ENCODE measurements around the gene NACC1.
A peak's percentile ranks its signal among the peaks of the same experiment; 100 is the strongest.

NACC1 gene

DNA sequence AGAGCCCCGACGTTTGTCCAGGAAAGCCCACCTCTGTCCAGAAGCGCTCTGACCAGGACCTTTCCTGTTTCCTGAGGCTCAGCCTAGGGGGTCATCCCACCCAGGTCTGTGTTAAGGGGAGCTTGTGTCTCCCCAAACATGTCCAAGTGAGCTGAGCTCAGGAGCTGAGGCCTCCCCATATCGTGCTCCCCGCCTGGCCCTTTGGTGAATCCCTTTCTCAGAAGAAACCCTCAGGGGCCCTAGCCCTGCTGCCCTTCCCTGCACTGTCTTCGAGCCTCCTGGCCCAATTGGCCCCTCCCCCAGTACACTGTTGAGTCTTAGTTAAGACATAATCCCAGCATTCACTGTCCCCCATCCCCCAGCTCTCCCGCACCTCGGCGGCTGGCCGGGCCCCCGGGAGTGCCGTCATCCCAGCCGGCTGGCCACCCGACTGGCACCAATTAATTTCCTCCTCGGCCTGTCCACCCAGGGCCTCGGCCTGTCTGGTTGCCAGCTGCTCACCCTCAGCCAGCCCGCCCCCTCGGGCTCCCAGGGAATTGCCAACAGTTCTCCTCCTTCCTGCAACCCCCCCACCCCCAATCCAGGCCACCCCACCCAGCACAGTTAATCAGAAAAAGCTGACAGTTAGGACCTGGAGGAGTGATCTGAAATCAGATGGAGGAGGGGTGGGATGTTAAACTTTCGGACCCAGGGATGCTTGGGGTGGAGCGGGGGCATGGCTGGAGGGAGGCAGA, 45.7 kb downstream of the NACC1 start:
- Histone ChIP-seq H3K9me3 (ENCODE audit: control insufficient read depth, insufficient read depth, low read depth, low read length) (no peaks in the 10 kb centered on the region), H3K27ac (ENCODE audit: extremely low read depth, low read depth, low read length) (peak overlapping the region; percentile 72), H3K4me1 (ENCODE audit: control insufficient read depth, insufficient read depth, low read length) (peaks cover 17% of the 10 kb centered on the region), H3K4me3 (ENCODE audit: low read depth, low read length) (peak overlapping the region; percentile 0), H3K36me3 (ENCODE audit: control insufficient read depth in 2 of 2, insufficient read depth in 1 of 2, low read length in 2 of 2) (no peaks in the 10 kb centered on the region)
- CTCF ChIA-PET: interaction anchor here (0.8 to 1.7 kb wide), 3 partner anchors 12 to 70 kb away, joined by 3 to 5 read pairs (median 3); no protein-coding TSS in a partner anchor
- POLR2A ChIA-PET: interaction anchor here (0.6 to 6.3 kb wide), 12 partner anchors 9 to 676 kb away, joined by 3 to 89 read pairs (median 5); partner anchors contain the start of genes CALR, IER2 and STX10
- TF ChIP-seq ZNF707 (tag by site-specific recombination; IDR thresholded peaks at IDR 0.05): no peak
- no peak for TF ChIP-seq ZNF138 (tag by site-specific recombination; IDR thresholded peaks at IDR 0.05; ENCODE audit: borderline replicate concordance)
- no peak for TF ChIP-seq KLF1 (tag by site-specific recombination; IDR thresholded peaks at IDR 0.05)
- TF ChIP-seq, protein P1, sequence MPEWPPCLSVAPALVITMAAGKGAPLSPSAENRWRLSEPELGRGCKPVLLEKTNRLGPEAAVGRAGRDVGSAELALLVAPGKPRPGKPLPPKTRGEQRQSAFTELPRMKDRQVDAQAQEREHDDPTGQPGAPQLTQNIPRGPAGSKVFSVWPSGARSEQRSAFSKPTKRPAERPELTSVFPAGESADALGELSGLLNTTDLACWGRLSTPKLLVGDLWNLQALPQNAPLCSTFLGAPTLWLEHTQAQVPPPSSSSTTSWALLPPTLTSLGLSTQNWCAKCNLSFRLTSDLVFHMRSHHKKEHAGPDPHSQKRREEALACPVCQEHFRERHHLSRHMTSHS (tag by site-specific recombination; IDR thresholded peaks at IDR 0.05): no peak
- TF ChIP-seq, protein P2, sequence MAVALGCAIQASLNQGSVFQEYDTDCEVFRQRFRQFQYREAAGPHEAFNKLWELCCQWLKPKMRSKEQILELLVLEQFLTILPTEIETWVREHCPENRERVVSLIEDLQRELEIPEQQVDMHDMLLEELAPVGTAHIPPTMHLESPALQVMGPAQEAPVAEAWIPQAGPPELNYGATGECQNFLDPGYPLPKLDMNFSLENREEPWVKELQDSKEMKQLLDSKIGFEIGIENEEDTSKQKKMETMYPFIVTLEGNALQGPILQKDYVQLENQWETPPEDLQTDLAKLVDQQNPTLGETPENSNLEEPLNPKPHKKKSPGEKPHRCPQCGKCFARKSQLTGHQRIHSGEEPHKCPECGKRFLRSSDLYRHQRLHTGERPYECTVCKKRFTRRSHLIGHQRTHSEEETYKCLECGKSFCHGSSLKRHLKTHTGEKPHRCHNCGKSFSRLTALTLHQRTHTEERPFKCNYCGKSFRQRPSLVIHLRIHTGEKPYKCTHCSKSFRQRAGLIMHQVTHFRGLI (tag by site-specific recombination; IDR thresholded peaks at IDR 0.05): peak; percentile 60; the same call in 1 of the 2 replicates
- peak; percentile 45; the same call in 1 of the 2 replicates for TF ChIP-seq ZBTB48 (tag by site-specific recombination; IDR thresholded peaks at IDR 0.05)
- TF ChIP-seq ZNF561 (tag by site-specific recombination; IDR thresholded peaks at IDR 0.05; ENCODE audit: borderline replicate concordance): no peak
- no peak for TF ChIP-seq ZNF121 (tag by site-specific recombination; IDR thresholded peaks at IDR 0.05)
- no peak for TF ChIP-seq ZNF433 (tag by site-specific recombination; IDR thresholded peaks at IDR 0.05; ENCODE audit: low read depth)
- TF ChIP-seq WT1 (tag by site-specific recombination; IDR thresholded peaks at IDR 0.05): 0 out of 2 replicates have a peak, but pooled peaks have one; percentile 11
- 0 out of 2 replicates have a peak, but pooled peaks have one; percentile 44 for TF ChIP-seq IKZF3 (tag by site-specific recombination; IDR thresholded peaks at IDR 0.05)
- TF ChIP-seq, protein P3, sequence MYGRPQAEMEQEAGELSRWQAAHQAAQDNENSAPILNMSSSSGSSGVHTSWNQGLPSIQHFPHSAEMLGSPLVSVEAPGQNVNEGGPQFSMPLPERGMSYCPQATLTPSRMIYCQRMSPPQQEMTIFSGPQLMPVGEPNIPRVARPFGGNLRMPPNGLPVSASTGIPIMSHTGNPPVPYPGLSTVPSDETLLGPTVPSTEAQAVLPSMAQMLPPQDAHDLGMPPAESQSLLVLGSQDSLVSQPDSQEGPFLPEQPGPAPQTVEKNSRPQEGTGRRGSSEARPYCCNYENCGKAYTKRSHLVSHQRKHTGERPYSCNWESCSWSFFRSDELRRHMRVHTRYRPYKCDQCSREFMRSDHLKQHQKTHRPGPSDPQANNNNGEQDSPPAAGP (tag by site-specific recombination; IDR thresholded peaks at IDR 0.05): peak; percentile 42; the same call in 1 of the 2 replicates
- TF ChIP-seq, protein P4, sequence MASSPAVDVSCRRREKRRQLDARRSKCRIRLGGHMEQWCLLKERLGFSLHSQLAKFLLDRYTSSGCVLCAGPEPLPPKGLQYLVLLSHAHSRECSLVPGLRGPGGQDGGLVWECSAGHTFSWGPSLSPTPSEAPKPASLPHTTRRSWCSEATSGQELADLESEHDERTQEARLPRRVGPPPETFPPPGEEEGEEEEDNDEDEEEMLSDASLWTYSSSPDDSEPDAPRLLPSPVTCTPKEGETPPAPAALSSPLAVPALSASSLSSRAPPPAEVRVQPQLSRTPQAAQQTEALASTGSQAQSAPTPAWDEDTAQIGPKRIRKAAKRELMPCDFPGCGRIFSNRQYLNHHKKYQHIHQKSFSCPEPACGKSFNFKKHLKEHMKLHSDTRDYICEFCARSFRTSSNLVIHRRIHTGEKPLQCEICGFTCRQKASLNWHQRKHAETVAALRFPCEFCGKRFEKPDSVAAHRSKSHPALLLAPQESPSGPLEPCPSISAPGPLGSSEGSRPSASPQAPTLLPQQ (tag by site-specific recombination; IDR thresholded peaks at IDR 0.05): peak; percentile 60
- TF ChIP-seq ZNF830 (tag by site-specific recombination; IDR thresholded peaks at IDR 0.05; ENCODE audit: low read depth): no peak
- peak; percentile 20; the same call in 1 of the 2 replicates for TF ChIP-seq ZIC2 (tag by site-specific recombination; IDR thresholded peaks at IDR 0.05)
- TF ChIP-seq GLIS1 (tag by site-specific recombination; IDR thresholded peaks at IDR 0.05): peak; percentile 86
- peak; percentile 94 for TF ChIP-seq SCRT2 (tag by site-specific recombination; IDR thresholded peaks at IDR 0.05)
- peak; percentile 37 for TF ChIP-seq ZNF366 (tag by site-specific recombination; conservative IDR thresholded peaks at IDR 0.05)
- peak; percentile 51 for TF ChIP-seq EGR2 (tag by site-specific recombination; IDR thresholded peaks at IDR 0.05; ENCODE audit: low read depth)
- no peak for TF ChIP-seq ZNF394 (tag by site-specific recombination; IDR thresholded peaks at IDR 0.05; ENCODE audit: borderline replicate concordance)
- peak; percentile 50 for TF ChIP-seq GLIS2 (tag by site-specific recombination; IDR thresholded peaks at IDR 0.05)
- TF ChIP-seq ZNF341 (tag by site-specific recombination; IDR thresholded peaks at IDR 0.05; ENCODE audit: low read depth): peak; percentile 23
- TF ChIP-seq ZNF629 (tag by site-specific recombination; IDR thresholded peaks at IDR 0.05): peak; percentile 51; the same call in 1 of the 2 replicates
- TF ChIP-seq ZNF777 (tag by site-specific recombination; IDR thresholded peaks at IDR 0.05; ENCODE audit: borderline replicate concordance): no peak
- TF ChIP-seq ZNF335 (tag by site-specific recombination; conservative IDR thresholded peaks at IDR 0.05): peak; percentile 9; the same call in 1 of the 2 replicates
- no peak for TF ChIP-seq ZNF585B (tag by site-specific recombination; IDR thresholded peaks at IDR 0.05)
- TF ChIP-seq, protein P5, sequence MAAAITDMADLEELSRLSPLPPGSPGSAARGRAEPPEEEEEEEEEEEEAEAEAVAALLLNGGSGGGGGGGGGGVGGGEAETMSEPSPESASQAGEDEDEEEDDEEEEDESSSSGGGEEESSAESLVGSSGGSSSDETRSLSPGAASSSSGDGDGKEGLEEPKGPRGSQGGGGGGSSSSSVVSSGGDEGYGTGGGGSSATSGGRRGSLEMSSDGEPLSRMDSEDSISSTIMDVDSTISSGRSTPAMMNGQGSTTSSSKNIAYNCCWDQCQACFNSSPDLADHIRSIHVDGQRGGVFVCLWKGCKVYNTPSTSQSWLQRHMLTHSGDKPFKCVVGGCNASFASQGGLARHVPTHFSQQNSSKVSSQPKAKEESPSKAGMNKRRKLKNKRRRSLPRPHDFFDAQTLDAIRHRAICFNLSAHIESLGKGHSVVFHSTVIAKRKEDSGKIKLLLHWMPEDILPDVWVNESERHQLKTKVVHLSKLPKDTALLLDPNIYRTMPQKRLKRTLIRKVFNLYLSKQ (tag by site-specific recombination; IDR thresholded peaks at IDR 0.05; ENCODE audit: borderline replicate concordance): no peak
- TF ChIP-seq ZBTB20 (tag by site-specific recombination; IDR thresholded peaks at IDR 0.05): peak; percentile 29; the same call in 1 of the 2 replicates
- 0 out of 2 replicates have a peak, but pooled peaks have one; percentile 19 for TF ChIP-seq SCRT1 (tag by site-specific recombination; IDR thresholded peaks at IDR 0.05; ENCODE audit: borderline replicate concordance)
